Skeletal muscle cell (primary cell): ENCODE measurements around the gene CYFIP1.

Experiments used
- DNase-seq: peaks from one replicate; pipeline ENCODE4 v3.0.0-alpha.2; 2010; ENCODE audit warnings: low read depth
- H3K4me3 ChIP-seq: 2 replicates; pipeline ENCODE4 v1.5.1; 2011; ENCODE audit warnings: low read depth, mild to moderate bottlenecking, control low read depth, low read length, moderate library complexity

CYFIP1 gene

DNA sequence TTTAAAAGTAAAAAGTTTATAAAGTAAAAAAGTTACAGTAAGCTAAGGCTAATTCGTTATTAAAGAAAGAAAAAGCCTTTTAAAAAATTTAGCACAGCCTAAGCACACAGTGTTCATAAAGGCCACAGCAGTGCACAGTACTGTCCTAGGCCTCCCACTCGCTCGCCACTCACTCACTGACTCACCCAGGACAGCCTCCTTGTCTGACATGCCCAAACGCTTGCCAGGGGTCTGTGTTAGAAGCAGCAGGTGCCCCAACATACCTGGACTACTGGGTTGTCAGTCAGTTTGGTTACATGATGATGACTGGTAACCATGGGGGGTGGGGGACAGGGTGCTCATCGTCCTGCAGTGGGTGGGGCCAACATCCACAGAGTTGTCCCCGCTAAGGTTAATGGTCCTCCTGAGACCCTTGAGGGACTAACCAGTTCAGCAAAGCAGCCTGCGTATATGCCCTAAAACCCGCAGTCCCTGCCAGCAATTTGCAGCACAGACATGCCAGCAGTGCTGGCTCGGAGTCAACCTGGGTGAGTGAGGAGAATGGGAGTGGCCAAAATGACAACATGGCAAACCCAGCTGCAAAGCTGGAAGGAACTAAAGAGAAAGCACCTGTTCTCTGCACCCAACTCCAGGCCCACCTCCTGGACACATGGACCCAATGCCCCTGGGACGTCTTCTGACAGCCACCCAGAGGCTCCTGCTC lies 49.2 kb downstream of the CYFIP1 start:
- DNase-seq, result no peak
- H3K4me3 ChIP-seq, result no peak overlapping the region

DNA sequence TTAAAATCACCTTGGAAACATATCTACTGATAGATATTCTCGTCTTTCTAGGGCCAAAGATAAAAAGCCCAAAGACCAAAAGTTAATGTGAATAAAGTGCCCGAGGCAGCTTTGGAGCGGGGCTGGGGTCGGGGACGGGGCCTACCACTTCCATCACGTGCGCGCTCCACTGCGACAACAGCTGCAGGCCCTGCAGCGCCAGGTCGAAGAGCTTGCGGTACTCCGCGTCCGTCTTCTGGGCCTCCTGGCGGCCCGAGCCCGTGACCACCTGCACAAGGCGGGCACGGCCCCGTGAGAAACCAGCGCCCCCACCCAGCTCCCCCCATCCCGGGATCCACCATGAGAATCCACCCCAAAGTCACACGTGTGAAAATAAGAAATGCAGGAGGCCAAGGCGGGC lies 52.4 kb downstream of the CYFIP1 start:
- H3K4me3 ChIP-seq, result no peak overlapping the region
- DNase-seq, result no peak

DNA sequence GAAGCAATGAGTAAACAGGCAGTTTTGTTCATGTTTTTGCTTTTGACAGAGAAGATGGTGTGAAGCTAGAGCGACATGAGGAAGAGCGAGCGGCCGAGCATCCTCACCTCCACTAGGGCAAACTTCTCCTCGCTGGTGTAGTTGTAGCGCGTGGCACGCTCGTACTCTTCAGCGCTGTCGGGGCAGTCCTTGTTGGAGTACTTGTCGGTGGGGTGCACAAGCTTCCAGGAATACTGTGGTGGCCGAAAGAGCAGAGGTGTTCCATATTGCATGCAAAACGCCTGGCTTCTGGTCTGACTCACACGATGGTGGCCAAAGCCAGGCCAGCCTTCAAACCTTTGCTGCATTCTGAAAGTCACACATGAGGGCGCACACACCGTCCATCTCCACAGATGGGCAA lies 54.3 kb downstream of the CYFIP1 start:
- no peak for DNase-seq
- no peak overlapping the region for H3K4me3 ChIP-seq

DNA sequence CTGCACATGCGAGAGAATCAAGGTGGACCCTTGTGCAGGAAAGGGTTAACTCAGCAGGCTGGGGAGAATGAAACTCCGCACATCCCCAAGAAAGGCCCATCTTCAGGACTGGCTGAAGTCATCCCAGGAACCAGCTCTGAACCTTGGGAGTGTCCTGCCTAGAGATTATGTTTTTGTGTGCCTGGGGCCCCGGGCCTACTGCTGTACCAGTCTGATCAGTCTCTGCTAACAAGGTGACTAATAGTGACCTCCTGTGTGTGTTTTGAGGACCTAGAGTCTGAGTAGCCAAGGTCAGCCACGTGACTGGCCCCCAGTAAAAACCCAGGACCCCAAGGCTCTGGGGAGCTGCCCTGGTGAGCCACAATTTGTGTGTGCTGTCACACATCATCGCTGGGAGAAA lies 58.2 kb downstream of the CYFIP1 start:
- H3K4me3 ChIP-seq, result no peak overlapping the region
- DNase-seq, result no peak

DNA sequence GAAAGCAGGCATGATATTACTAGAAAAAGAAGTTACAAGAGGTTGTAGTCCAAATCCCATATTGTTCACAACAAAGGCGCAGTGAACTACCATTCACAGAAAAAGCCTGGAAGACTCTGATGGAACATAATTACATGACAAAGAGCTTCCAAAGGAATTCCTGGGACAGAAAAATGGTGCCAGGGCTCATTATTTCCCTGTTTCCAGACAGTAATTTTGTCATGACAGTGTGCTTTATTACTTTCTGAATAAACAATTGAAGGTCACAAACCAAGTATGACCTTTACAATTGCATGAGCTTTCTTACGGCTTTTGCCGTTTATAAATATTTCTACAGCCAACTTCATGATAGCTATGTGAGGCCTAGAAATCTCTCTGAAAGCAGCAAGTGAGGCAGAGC lies 61.0 kb downstream of the CYFIP1 start:
- H3K4me3 ChIP-seq, result no peak overlapping the region

DNA sequence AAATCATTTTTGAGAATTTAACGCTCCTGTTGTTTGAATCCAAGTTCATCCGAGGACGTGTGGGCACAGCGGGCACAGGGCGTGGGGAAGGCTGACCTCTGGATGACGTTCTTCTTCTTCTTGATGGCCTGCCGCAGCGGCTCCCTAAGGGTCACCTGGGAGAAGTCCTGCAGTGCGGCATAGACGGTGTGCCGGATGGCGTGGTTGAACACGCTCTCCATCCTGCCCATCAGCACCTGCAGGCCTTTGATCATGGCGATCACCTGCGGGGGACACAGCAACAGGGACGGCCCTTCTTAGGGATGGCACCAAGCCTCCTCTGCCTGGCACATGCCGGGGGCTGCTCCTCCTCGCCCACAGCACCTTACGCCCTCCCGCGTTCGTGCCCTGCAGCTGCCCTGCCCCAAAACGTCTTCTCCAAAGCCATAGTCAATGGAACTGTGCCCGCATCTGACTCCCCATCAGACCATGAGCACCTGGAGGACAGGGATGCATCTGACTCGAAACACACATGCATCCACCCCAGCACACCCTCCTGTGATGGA lies 61.5 kb downstream of the CYFIP1 start:
- DNase-seq, result no peak
- H3K4me3 ChIP-seq, result no peak overlapping the region

More for the DNA sequence above, 61.0 kb downstream of the CYFIP1 start:
- DNase-seq, result no peak

DNA sequence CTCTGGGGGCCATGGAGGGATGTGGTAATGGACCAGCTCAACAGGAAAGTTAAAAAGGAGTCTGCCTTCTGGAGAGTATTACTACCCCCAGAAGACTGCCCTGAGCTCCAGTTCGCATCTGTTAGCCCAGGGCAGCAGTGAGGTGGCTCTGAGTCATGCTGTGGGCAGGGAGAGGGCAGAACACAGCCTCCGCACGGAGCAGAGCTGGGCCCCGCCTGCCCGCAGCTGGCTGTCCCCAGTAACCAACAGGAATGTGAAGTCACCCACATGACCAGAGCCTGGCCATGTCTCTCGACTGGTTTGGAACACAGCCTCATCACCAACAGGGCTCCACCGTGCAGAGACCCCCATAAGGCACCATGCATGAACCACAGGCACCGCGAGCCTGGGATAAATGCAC lies 62.1 kb downstream of the CYFIP1 start:
- no peak overlapping the region for H3K4me3 ChIP-seq
- DNase-seq, result peak; percentile 2

DNA sequence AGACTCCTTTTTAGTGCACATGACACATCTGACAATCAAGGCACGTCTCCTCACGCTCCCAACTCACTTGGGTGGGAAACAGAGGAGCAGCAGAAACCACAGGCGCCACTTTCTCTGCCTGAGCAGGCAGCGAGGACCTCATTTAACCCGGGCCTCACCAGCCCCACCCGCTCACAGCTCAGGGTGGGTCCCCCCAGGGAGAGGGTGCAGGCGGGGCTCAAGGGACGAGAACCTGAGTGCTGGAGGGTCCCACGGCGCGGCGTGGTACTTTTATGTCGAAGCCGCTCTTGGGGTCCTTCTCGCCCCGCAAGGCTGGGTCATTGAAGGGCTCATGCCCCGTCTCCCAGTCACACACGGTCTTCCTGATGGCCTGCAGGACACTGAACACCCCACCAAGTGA lies 62.6 kb downstream of the CYFIP1 start:
- DNase-seq, result no peak
- no peak overlapping the region for H3K4me3 ChIP-seq

DNA sequence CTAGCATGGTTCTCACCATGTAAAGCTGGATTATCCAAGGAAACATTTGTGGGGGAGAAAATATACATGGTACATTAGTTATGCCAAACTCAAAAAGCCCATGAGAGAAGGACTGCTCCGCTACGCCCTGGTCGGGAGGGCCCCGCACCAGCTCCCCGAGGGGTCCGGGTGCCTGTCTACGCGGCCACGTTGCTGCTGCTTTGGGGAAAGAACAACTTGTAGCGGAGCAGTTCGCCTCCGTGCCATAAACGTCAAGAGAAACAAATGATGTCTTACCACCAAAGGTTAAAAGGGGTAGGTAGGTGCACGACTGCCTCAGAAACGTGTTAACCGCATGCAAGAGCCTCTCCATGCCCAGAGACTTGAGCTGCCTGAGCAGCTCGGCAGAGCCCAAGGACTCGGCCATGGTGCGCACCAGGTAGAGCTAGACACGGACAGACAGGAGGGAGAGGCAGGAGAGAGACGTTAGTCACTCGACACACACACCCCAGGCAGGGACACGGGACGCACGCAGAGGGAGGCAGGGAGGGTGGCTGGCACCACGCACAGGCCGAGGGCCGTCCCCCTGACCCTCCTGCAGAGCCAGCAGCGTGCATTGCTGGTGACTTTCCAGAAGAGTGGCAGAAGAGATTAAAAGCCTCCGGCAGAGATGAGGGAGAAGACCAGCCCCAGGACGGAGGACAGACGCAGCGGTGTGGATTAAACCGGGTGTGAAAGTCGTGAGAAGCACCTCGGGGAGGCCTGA lies 63.4 kb downstream of the CYFIP1 start:
- DNase-seq, result no peak
- H3K4me3 ChIP-seq, result no peak overlapping the region

DNA sequence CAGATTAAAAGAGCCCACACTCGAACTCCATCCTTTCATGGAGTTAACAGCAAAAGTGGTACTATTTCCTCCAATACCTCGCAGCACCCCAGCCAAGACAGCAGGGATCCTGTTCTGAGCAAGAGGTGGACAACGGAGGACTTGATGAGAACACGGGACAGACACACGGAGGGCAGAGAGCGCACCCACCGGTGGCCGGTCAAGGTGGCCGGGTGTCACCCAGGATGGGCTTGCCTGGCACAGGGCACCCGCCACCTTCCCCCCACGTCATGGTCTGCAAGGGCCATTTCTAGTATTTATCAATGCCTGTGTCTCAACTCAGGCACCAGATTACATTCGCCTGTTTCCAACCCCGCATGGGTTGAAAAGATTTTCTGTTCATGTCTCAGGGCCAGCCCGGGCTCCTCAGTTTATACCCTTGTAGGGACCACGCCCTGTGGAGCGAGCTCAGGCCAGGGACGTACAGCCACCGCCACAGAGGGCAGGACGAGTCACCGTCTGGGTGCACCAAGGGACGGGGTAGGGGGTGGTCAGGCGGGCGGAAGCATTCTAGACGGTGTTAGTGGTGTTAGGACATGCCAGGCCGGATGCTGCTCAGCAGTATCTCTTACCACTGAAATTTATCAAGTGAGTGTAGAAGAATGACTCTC lies 64.2 kb downstream of the CYFIP1 start:
- no peak for DNase-seq
- no peak overlapping the region for H3K4me3 ChIP-seq

DNA sequence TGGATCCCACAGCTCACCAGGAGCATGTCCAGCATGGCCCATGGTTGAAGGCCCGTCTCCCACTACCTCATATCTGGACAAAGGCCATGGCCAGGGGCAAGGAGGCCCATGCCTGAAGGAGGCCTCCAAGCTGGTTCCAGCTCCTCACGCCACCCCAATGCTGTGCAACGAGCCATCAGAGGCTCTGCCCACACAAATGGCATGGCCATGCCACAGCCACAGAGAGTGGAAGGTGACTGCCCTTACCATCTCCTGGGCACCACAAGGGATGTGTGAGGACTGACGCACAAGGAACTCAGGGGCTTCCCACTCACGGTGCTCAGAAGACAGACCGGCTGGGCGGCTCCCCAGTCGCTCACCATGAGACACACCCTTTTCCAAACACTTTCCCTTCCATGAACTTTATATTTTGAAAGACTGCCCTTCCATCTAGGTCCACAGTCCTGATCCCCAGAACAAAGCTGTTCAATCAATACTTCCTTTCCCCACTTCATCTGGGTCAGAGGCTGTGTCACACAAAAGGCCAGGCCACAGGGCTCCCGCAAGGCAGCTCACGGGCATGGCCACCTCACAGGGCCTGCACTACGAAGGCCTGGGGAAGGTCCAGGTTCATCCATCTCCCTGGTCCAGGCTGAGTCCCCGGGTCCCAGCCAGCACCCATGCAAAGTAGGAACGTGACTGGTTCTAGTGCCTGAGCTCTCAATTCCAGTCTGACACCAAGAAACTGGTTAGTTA lies 66.4 kb downstream of the CYFIP1 start:
- DNase-seq, result no peak

DNA sequence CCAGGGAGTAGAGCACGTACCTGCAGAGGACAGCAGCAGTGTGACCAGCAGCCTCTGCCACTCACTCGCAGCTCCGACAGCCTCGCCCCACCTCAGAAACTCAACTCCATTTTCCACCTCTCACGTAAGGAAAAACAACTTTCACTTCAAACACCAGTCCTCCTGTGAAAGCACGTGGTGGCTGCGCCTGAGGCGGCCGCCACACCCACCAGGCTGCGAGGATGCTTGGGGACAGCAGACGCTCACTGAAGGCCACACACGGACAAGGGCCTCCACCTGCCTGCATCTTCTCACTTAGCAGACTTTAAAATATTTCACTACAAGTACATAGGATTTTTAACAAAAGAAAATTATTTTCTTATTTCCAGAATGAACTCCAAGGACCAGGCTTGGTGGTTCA lies 67.9 kb downstream of the CYFIP1 start:
- no peak for DNase-seq
- H3K4me3 ChIP-seq, result no peak overlapping the region

More for the DNA sequence above, 66.4 kb downstream of the CYFIP1 start:
- H3K4me3 ChIP-seq, result no peak overlapping the region

DNA sequence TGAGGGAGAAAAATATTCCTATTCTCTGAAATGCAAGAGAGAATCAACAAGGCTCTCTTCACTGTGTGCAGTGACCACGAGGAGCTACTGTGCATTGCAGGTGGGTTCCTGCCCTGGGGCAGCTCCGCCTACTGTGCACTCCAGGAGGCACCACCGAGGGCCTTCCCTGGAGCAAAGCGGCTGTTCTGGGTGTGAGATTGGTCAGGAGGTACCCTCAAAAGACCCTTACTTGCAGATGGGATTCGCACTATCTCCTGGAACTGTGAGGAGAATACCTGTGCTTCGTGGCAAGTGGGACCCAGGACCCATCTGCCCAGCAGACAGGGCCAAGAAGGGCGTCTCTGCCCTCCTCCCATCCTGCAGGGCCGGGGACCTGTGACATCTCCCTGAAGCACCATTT lies 68.9 kb downstream of the CYFIP1 start:
- no peak for DNase-seq
- H3K4me3 ChIP-seq, result no peak overlapping the region

DNA sequence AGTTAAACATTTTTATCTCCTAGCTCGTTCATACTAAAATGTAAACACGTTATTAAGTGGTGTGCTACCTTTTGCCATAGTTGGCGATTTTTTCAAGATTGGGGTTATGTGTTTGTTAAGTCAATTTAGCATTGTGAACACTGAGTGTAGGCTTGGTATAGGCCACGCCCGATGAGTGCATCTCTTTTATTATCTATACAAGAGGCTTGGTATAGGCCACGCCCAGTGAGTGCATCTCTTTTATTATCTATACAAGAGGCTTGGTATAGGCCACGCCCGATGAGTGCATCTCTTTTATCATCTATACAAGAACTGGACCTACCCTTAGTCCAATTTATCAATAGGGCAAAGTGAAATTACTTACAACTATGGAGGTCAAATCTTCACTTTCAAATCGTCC lies 71.3 kb downstream of the CYFIP1 start:
- H3K4me3 ChIP-seq, result no peak overlapping the region
- no peak for DNase-seq

DNA sequence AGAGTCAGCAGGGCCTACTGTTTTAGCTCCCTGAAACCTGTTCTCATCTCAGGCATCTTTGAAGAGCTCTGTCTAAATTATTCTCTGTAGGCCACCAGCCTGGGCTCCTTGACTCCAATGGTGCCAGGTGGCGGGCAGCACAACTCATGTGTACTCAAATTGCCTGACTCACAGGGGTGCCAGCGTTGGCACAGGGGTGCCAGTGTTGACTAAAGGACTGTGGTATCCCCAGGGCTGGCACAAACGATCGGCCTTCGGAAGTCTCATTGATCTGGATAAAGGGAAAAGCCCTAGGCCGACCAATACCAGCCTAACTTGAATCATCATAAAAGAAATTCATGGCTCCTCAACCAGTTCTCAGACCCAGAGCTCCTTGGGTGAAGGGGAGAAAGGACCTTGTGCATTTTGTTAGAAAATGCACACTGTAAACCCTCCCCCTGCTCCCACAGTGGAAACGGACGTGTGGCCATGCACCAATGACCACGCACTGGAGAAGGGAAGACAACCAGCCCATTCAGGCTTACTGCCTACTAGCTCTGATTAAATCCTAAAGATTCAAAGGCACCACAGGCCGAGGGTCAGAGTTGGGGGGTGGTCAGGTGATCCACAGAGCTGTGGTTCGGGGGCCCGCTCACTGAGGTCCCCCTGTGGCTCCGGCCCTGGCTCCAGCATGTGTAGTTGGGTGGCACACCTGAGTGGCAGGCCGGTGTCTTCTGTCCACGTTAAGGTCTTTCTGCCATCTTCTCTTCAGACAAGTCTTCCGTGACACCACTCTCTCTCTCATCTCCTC lies 72.8 kb downstream of the CYFIP1 start:
- no peak overlapping the region for H3K4me3 ChIP-seq
- no peak for DNase-seq

DNA sequence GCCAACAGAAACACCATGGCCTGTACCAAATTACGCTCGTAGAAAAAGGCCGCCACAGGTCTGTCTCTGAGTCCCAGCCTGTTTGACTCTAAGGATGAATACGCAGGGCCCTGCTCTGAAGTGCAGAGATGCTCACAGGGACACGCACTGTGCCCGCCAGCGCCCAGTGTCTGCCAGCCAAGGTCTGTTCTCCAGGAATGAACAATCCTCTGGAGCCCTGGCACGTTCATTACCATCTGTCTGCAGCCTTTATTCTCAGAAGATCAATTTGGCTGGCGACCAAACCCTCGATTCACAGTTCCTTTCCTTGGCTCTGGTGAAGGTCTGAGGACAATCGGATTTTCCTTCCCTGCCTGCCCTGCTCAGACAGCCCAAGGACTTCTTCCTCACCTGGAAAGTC lies 75.4 kb downstream of the CYFIP1 start:
- no peak for DNase-seq
- H3K4me3 ChIP-seq, result no peak overlapping the region

DNA sequence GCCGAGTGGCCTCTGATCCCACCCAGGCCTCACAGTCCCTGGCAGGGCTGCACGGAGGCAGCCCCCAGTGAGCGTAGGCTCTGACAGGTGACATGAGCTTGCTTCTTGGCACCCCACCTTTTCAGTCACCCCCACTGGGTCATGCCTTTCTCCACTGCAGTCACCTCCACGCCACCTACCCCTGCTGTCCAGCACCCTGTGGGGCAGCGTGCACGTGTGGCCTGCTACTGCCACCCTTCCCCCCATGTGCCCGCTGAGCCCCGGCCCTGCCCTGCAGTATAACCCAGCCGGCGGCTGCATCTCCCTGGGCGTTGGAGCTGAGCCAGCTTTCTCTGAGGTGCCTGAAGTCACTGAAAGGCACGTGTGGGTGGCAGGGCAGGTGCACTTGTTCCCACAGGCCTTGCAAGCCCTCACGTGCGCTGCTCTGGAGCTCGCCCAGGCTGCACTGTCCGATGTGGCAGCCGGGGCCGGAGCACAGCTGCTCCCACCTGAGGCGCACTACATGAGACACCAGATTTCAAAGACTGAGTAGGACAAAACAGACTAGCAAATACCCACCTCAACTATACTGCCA lies 76.1 kb downstream of the CYFIP1 start:
- H3K4me3 ChIP-seq, result no peak overlapping the region
- no peak for DNase-seq

DNA sequence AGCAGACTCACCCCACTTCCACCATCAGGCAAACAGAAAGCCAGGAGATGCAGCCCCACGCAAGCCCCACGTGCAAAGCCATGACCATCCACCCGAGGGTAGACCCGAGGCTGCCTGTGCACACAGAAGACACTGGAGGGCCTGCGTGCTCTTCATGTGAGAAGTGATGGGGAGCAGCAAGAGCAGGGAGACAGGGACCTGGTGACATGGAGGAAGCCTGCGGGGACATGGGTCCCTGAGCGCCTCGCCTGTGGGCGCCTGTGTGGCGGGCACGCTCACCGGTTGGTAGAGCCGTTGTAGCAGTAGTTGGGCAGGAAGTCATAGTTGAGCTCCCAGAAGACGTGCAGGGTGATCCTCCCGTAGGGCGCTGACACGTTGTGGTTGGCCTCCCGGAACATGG lies 76.7 kb downstream of the CYFIP1 start:
- DNase-seq, result no peak

DNA sequence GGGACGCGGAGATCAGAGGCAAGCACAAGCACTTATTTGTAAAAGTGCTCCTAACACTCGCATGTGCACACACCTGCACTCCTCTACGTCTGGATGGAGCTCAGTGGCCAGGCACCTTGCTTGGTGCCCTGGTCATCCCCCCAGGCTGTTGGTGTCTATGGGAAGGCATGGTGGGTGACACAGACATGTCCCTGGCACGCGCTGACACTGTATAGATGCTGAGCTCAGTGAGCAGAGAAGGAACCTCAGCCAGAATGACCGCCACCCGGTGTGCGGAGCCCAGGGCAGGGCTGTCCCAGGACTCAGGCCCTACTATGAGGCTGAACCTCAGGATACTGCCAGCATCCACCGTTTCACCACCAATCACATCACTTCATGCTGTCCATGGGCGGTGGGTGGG lies 77.2 kb downstream of the CYFIP1 start:
- no peak for DNase-seq
- H3K4me3 ChIP-seq, result no peak overlapping the region

More for the DNA sequence above, 76.7 kb downstream of the CYFIP1 start:
- no peak overlapping the region for H3K4me3 ChIP-seq
